ENCODE measurements around the gene SULT4A1.
"Not testable (repeated sequence)": the region's sequence is repeated elsewhere in the genome, so short reads cannot be mapped to it uniquely, and the experiment has no call there.

Gene SULT4A1

GRCh38 chr22:43862074-43862881 lies at the start of gene SULT4A1:
TSS of gene SULT4A1 (minus strand) at chr22:43862513. CDS start at chr22:43862382, 131 bp downstream.
- no peaks in the 10 kb centered on the region for H3K9me3 ChIP-seq (ENCODE audit: control insufficient read depth, insufficient read depth, low read length)
- no peak within 1 kb of the TSS for H3K27ac ChIP-seq (ENCODE audit: low read length)
- H3K4me1 ChIP-seq (ENCODE audit: control insufficient read depth, insufficient read depth, low read length) = peaks cover 7% of the 10 kb centered on the region
- no CpG with 5 or more reads among the region's 121 CpGs for WGBS (ENCODE audit: insufficient coverage, insufficient read length)
- peak within 1 kb of the TSS; percentile 75; the same call in 1 of the 2 replicates for H3K4me3 ChIP-seq (ENCODE audit: low read length)
- DNase-seq (ENCODE audit: low read depth, low spot score) = no peak
- no peaks in the 10 kb centered on the region for H3K36me3 ChIP-seq (ENCODE audit: control insufficient read depth, insufficient read depth, low read length)
- no peaks in the 10 kb centered on the region for H3K27me3 ChIP-seq (ENCODE audit: control insufficient read depth, insufficient read depth, low read length)

- no peak overlapping the region for H3K27ac ChIP-seq (ENCODE audit: low read length)
- H3K9me3 ChIP-seq (ENCODE audit: control insufficient read depth, insufficient read depth, low read length) = no peaks in the 10 kb centered on the region
- H3K36me3 ChIP-seq (ENCODE audit: control insufficient read depth, insufficient read depth, low read length) = no peaks in the 10 kb centered on the region
- no peak for DNase-seq (ENCODE audit: low read depth, low spot score)
- H3K4me3 ChIP-seq (ENCODE audit: low read length) = no peak overlapping the region
- no peaks in the 10 kb centered on the region for H3K27me3 ChIP-seq (ENCODE audit: control insufficient read depth, insufficient read depth, low read length)
- H3K4me1 ChIP-seq (ENCODE audit: control insufficient read depth, insufficient read depth, low read length) = no peaks in the 10 kb centered on the region
- no CpG with 5 or more reads among the region's 4 CpGs for WGBS (ENCODE audit: insufficient coverage, insufficient read length)
Observed at GRCh38 chr22:43911351-43911750, 49.0 kb upstream of the SULT4A1 start.

- Histone ChIP-seq H3K4me1 (ENCODE audit: control insufficient read depth, insufficient read depth, low read length) (no peaks in the 10 kb centered on the region), H3K36me3 (ENCODE audit: control insufficient read depth, insufficient read depth, low read length) (no peaks in the 10 kb centered on the region), H3K27ac (ENCODE audit: low read length) (no peak overlapping the region), H3K4me3 (ENCODE audit: low read length) (no peak overlapping the region), H3K9me3 (ENCODE audit: control insufficient read depth, insufficient read depth, low read length) (no peaks in the 10 kb centered on the region), H3K27me3 (ENCODE audit: control insufficient read depth, insufficient read depth, low read length) (no peaks in the 10 kb centered on the region)
- no CpG with 5 or more reads among the region's 6 CpGs for WGBS (ENCODE audit: insufficient coverage, insufficient read length)
- no peak for DNase-seq (ENCODE audit: low read depth, low spot score)
Observed at GRCh38 chr22:43910178-43910695, 47.9 kb upstream of the SULT4A1 start.

GRCh38 chr22:43909708-43910107 lies 47.4 kb upstream of the SULT4A1 start:
- WGBS (ENCODE audit: insufficient coverage, insufficient read length) = no CpG with 5 or more reads among the region's 1 CpG
- H3K9me3 ChIP-seq (ENCODE audit: control insufficient read depth, insufficient read depth, low read length) = no peaks in the 10 kb centered on the region
- DNase-seq (ENCODE audit: low read depth, low spot score) = no peak

GRCh38 chr22:43905681-43906080 lies 43.4 kb upstream of the SULT4A1 start:
- no peak for DNase-seq (ENCODE audit: low read depth, low spot score)
- H3K36me3 ChIP-seq (ENCODE audit: control insufficient read depth, insufficient read depth, low read length) = no peaks in the 10 kb centered on the region
- H3K4me1 ChIP-seq (ENCODE audit: control insufficient read depth, insufficient read depth, low read length) = no peaks in the 10 kb centered on the region
- H3K4me3 ChIP-seq (ENCODE audit: low read length) = no peak overlapping the region
- no peaks in the 10 kb centered on the region for H3K9me3 ChIP-seq (ENCODE audit: control insufficient read depth, insufficient read depth, low read length)
- H3K27me3 ChIP-seq (ENCODE audit: control insufficient read depth, insufficient read depth, low read length) = no peaks in the 10 kb centered on the region
- no peak overlapping the region for H3K27ac ChIP-seq (ENCODE audit: low read length)
- no CpG with 5 or more reads among the region's 7 CpGs for WGBS (ENCODE audit: insufficient coverage, insufficient read length)

More at GRCh38 chr22:43909708-43910107, 47.4 kb upstream of the SULT4A1 start:
- no peak overlapping the region for H3K4me3 ChIP-seq (ENCODE audit: low read length)
- H3K36me3 ChIP-seq (ENCODE audit: control insufficient read depth, insufficient read depth, low read length) = no peaks in the 10 kb centered on the region
- no peaks in the 10 kb centered on the region for H3K4me1 ChIP-seq (ENCODE audit: control insufficient read depth, insufficient read depth, low read length)
- H3K27me3 ChIP-seq (ENCODE audit: control insufficient read depth, insufficient read depth, low read length) = no peaks in the 10 kb centered on the region
- H3K27ac ChIP-seq (ENCODE audit: low read length) = no peak overlapping the region

GRCh38 chr22:43904412-43904811 lies 42.1 kb upstream of the SULT4A1 start:
- not testable (repeated sequence) for H3K36me3 ChIP-seq (ENCODE audit: control insufficient read depth, insufficient read depth, low read length); H3K4me1 ChIP-seq (ENCODE audit: control insufficient read depth, insufficient read depth, low read length); H3K4me3 ChIP-seq (ENCODE audit: low read length); H3K9me3 ChIP-seq (ENCODE audit: control insufficient read depth, insufficient read depth, low read length); H3K27ac ChIP-seq (ENCODE audit: low read length); H3K27me3 ChIP-seq (ENCODE audit: control insufficient read depth, insufficient read depth, low read length); DNase-seq (ENCODE audit: low read depth, low spot score)
- no CpG with 5 or more reads among the region's 12 CpGs for WGBS (ENCODE audit: insufficient coverage, insufficient read length)

- no CpG with 5 or more reads among the region's 12 CpGs for WGBS (ENCODE audit: insufficient coverage, insufficient read length)
Observed at GRCh38 chr22:43903033-43903432, 40.7 kb upstream of the SULT4A1 start.

GRCh38 chr22:43901976-43902643 lies 39.8 kb upstream of the SULT4A1 start:
- Histone ChIP-seq H3K36me3 (ENCODE audit: control insufficient read depth, insufficient read depth, low read length) (no peaks in the 10 kb centered on the region), H3K27ac (ENCODE audit: low read length) (no peak overlapping the region), H3K4me1 (ENCODE audit: control insufficient read depth, insufficient read depth, low read length) (no peaks in the 10 kb centered on the region), H3K27me3 (ENCODE audit: control insufficient read depth, insufficient read depth, low read length) (no peaks in the 10 kb centered on the region), H3K9me3 (ENCODE audit: control insufficient read depth, insufficient read depth, low read length) (no peaks in the 10 kb centered on the region), H3K4me3 (ENCODE audit: low read length) (no peak overlapping the region)
- no peak for DNase-seq (ENCODE audit: low read depth, low spot score)
- WGBS (ENCODE audit: insufficient coverage, insufficient read length) = no CpG with 5 or more reads among the region's 5 CpGs

More at GRCh38 chr22:43903033-43903432, 40.7 kb upstream of the SULT4A1 start:
- H3K4me1 ChIP-seq (ENCODE audit: control insufficient read depth, insufficient read depth, low read length); H3K27me3 ChIP-seq (ENCODE audit: control insufficient read depth, insufficient read depth, low read length); H3K4me3 ChIP-seq (ENCODE audit: low read length); DNase-seq (ENCODE audit: low read depth, low spot score); H3K27ac ChIP-seq (ENCODE audit: low read length); H3K9me3 ChIP-seq (ENCODE audit: control insufficient read depth, insufficient read depth, low read length); H3K36me3 ChIP-seq (ENCODE audit: control insufficient read depth, insufficient read depth, low read length): not testable (repeated sequence)

GRCh38 chr22:43900206-43900605 lies 37.9 kb upstream of the SULT4A1 start:
- Histone ChIP-seq H3K9me3 (ENCODE audit: control insufficient read depth, insufficient read depth, low read length) (no peaks in the 10 kb centered on the region), H3K27ac (ENCODE audit: low read length) (no peak overlapping the region), H3K4me1 (ENCODE audit: control insufficient read depth, insufficient read depth, low read length) (no peaks in the 10 kb centered on the region), H3K36me3 (ENCODE audit: control insufficient read depth, insufficient read depth, low read length) (no peaks in the 10 kb centered on the region), H3K4me3 (ENCODE audit: low read length) (no peak overlapping the region), H3K27me3 (ENCODE audit: control insufficient read depth, insufficient read depth, low read length) (no peaks in the 10 kb centered on the region)
- DNase-seq (ENCODE audit: low read depth, low spot score) = no peak
- no CpG with 5 or more reads among the region's 7 CpGs for WGBS (ENCODE audit: insufficient coverage, insufficient read length)

- H3K4me1 ChIP-seq (ENCODE audit: control insufficient read depth, insufficient read depth, low read length) = no peaks in the 10 kb centered on the region
- no peaks in the 10 kb centered on the region for H3K27me3 ChIP-seq (ENCODE audit: control insufficient read depth, insufficient read depth, low read length)
- H3K27ac ChIP-seq (ENCODE audit: low read length) = no peak overlapping the region
- H3K9me3 ChIP-seq (ENCODE audit: control insufficient read depth, insufficient read depth, low read length) = no peaks in the 10 kb centered on the region
- no peak overlapping the region for H3K4me3 ChIP-seq (ENCODE audit: low read length)
- no CpG with 5 or more reads among the region's 12 CpGs for WGBS (ENCODE audit: insufficient coverage, insufficient read length)
- DNase-seq (ENCODE audit: low read depth, low spot score) = no peak
- no peaks in the 10 kb centered on the region for H3K36me3 ChIP-seq (ENCODE audit: control insufficient read depth, insufficient read depth, low read length)
Observed at GRCh38 chr22:43897751-43898261, 35.5 kb upstream of the SULT4A1 start.

All from iPS DF 6.9 (cell line).